LNCaP clone FGC (cell line): Measurements from ENCODE around the gene PPARG.

Source experiments
- DNase-seq: peaks from one replicate; pipeline ENCODE4 v3.0.0-alpha.2; 2011; ENCODE audit warnings: low read depth
- H3K4me3 ChIP-seq: 2 replicates; pipeline ENCODE4 v1.5.1; 2011; ENCODE audit warnings: mild to moderate bottlenecking, low read depth, low read length, control low read depth
- CTCF ChIP-seq: IDR thresholded peaks from 2 replicates; pipeline ENCODE4 v1.5.1; 2012; ENCODE audit warnings: mild to moderate bottlenecking; ENCODE audit not compliant: control insufficient read depth, insufficient read depth; ENCODE audit errors: extremely low read depth

PPARG gene

GRCh38 chr3:12309716-12310115, 20.8 kb downstream of the PPARG start:
- TF ChIP-seq CTCF = no peak
- no peak for DNase-seq
- no peak overlapping the region for H3K4me3 ChIP-seq

GRCh38 chr3:12312010-12312409, 23.1 kb downstream of the PPARG start:
- TF ChIP-seq CTCF = no peak
- no peak for DNase-seq
- H3K4me3 ChIP-seq = no peak overlapping the region

GRCh38 chr3:12313519-12313918, 24.6 kb downstream of the PPARG start:
- DNase-seq = no peak
- no peak for TF ChIP-seq CTCF
- no peak overlapping the region for H3K4me3 ChIP-seq

GRCh38 chr3:12316253-12316652, 27.4 kb downstream of the PPARG start:
- no peak for TF ChIP-seq CTCF

GRCh38 chr3:12316729-12317351, 28.0 kb downstream of the PPARG start:
- DNase-seq = no peak
- no peak for TF ChIP-seq CTCF
- no peak overlapping the region for H3K4me3 ChIP-seq

More at GRCh38 chr3:12316253-12316652, 27.4 kb downstream of the PPARG start:
- no peak overlapping the region for H3K4me3 ChIP-seq
- no peak for DNase-seq

- no peak overlapping the region for H3K4me3 ChIP-seq
- DNase-seq = no peak
- TF ChIP-seq CTCF = no peak
These were observed 29.0 kb downstream of the PPARG start for GRCh38 chr3:12317914-12318313.
